HepG2 (cell line): ENCODE results near the gene NELFCD.

Source experiments
- EZH2 ChIP-seq: conservative IDR thresholded peaks from 2 replicates; pipeline ENCODE4 v1.6.1; 2012; ENCODE audit warnings: mild to moderate bottlenecking, low read depth, low read length, moderate library complexity
- NPAS2 ChIP-seq: sonication (generic); formaldehyde crosslinking; IDR thresholded peaks from 2 replicates; pipeline ENCODE4 v1.8.0; 2022; ENCODE audit warnings: mild to moderate bottlenecking, missing genetic modification reagents, borderline replicate concordance
- PAX8 ChIP-seq: sonication (generic); formaldehyde crosslinking; IDR thresholded peaks from 2 replicates; pipeline ENCODE4 v1.8.0; 2022; ENCODE audit warnings: mild to moderate bottlenecking, missing genetic modification reagents, borderline replicate concordance
- SMARCE1 ChIP-seq: fragments of 450-650 bp; IDR thresholded peaks from 2 replicates; pipeline ENCODE4 v1.6.1; 2017; ENCODE audit warnings: borderline replicate concordance
- TBX2 ChIP-seq: sonication (generic); formaldehyde crosslinking; IDR thresholded peaks from 2 replicates; pipeline ENCODE4 v1.5.0; 2020; ENCODE audit warnings: missing genetic modification reagents, mild to moderate bottlenecking, borderline replicate concordance
- ZNF138 ChIP-seq: sonication (generic); formaldehyde crosslinking; IDR thresholded peaks from 2 replicates; pipeline ENCODE4 v1.5.0; 2020; ENCODE audit warnings: mild to moderate bottlenecking, low read depth, missing genetic modification reagents
- ZNF326 ChIP-seq: sonication (generic); formaldehyde crosslinking; IDR thresholded peaks from 2 replicates; pipeline ENCODE4 v1.4.0; 2020; ENCODE audit warnings: missing genetic modification reagents, borderline replicate concordance
- ZNF670 ChIP-seq: sonication (generic); formaldehyde crosslinking; IDR thresholded peaks from 2 replicates; pipeline ENCODE4 v1.8.0; 2022; ENCODE audit warnings: mild to moderate bottlenecking, missing genetic modification reagents, borderline replicate concordance
- TF ChIP-seq, protein P1 (sequence below): IDR thresholded peaks from 2 replicates; pipeline ENCODE4 v1.6.1; 2016
- TF ChIP-seq, protein P2 (sequence below): sonication (generic); formaldehyde crosslinking; IDR thresholded peaks from 2 replicates; pipeline ENCODE4 v1.5.0; 2020; ENCODE audit warnings: mild to moderate bottlenecking, missing genetic modification reagents, moderate library complexity
- TF ChIP-seq, protein P3 (sequence below): sonication (generic); formaldehyde crosslinking; IDR thresholded peaks from 2 replicates; pipeline ENCODE4 v1.5.0; 2020; ENCODE audit warnings: missing genetic modification reagents
- TF ChIP-seq, protein P4 (sequence below): sonication (generic); formaldehyde crosslinking; IDR thresholded peaks from 2 replicates; pipeline ENCODE4 v1.4.0; 2020; ENCODE audit warnings: missing genetic modification reagents
- TF ChIP-seq, protein P5 (sequence below): sonication (generic); formaldehyde crosslinking; IDR thresholded peaks from 2 replicates; pipeline ENCODE4 v1.4.0; 2020; ENCODE audit warnings: mild to moderate bottlenecking, missing genetic modification reagents

- peak; percentile 90 for TF ChIP-seq ZNF326 (CRISPR knock-in tag)
- TF ChIP-seq SMARCE1 = no peak
- TF ChIP-seq TBX2 = peak; percentile 94; the same call in 1 of the 2 replicates
- TF ChIP-seq, protein P1, sequence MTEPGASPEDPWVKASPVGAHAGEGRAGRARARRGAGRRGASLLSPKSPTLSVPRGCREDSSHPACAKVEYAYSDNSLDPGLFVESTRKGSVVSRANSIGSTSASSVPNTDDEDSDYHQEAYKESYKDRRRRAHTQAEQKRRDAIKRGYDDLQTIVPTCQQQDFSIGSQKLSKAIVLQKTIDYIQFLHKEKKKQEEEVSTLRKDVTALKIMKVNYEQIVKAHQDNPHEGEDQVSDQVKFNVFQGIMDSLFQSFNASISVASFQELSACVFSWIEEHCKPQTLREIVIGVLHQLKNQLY = peak; percentile 12; the same call in 1 of the 2 replicates
- peak; percentile 88; the same call in 1 of the 2 replicates for TF ChIP-seq ZNF670 (CRISPR knock-in tag)
- TF ChIP-seq, protein P2, sequence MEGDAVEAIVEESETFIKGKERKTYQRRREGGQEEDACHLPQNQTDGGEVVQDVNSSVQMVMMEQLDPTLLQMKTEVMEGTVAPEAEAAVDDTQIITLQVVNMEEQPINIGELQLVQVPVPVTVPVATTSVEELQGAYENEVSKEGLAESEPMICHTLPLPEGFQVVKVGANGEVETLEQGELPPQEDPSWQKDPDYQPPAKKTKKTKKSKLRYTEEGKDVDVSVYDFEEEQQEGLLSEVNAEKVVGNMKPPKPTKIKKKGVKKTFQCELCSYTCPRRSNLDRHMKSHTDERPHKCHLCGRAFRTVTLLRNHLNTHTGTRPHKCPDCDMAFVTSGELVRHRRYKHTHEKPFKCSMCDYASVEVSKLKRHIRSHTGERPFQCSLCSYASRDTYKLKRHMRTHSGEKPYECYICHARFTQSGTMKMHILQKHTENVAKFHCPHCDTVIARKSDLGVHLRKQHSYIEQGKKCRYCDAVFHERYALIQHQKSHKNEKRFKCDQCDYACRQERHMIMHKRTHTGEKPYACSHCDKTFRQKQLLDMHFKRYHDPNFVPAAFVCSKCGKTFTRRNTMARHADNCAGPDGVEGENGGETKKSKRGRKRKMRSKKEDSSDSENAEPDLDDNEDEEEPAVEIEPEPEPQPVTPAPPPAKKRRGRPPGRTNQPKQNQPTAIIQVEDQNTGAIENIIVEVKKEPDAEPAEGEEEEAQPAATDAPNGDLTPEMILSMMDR (CRISPR knock-in tag) = peak; percentile 21; the same call in 1 of the 2 replicates
- no peak; the same call in 1 of the 2 replicates for TF ChIP-seq PAX8 (CRISPR knock-in tag)
- TF ChIP-seq EZH2 = no peak
- TF ChIP-seq NPAS2 (CRISPR knock-in tag) = no peak; the same call in 1 of the 2 replicates
- peak; percentile 51 for TF ChIP-seq ZNF138
- TF ChIP-seq, protein P3, sequence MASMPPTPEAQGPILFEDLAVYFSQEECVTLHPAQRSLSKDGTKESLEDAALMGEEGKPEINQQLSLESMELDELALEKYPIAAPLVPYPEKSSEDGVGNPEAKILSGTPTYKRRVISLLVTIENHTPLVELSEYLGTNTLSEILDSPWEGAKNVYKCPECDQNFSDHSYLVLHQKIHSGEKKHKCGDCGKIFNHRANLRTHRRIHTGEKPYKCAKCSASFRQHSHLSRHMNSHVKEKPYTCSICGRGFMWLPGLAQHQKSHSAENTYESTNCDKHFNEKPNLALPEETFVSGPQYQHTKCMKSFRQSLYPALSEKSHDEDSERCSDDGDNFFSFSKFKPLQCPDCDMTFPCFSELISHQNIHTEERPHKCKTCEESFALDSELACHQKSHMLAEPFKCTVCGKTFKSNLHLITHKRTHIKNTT (CRISPR knock-in tag) = no peak
- TF ChIP-seq, protein P4, sequence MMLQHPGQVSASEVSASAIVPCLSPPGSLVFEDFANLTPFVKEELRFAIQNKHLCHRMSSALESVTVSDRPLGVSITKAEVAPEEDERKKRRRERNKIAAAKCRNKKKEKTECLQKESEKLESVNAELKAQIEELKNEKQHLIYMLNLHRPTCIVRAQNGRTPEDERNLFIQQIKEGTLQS (CRISPR knock-in tag) = peak; percentile 71
- TF ChIP-seq, protein P5, sequence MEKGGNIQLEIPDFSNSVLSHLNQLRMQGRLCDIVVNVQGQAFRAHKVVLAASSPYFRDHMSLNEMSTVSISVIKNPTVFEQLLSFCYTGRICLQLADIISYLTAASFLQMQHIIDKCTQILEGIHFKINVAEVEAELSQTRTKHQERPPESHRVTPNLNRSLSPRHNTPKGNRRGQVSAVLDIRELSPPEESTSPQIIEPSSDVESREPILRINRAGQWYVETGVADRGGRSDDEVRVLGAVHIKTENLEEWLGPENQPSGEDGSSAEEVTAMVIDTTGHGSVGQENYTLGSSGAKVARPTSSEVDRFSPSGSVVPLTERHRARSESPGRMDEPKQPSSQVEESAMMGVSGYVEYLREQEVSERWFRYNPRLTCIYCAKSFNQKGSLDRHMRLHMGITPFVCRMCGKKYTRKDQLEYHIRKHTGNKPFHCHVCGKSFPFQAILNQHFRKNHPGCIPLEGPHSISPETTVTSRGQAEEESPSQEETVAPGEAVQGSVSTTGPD = peak; percentile 55; the same call in 1 of the 2 replicates
These were observed 51.1 kb downstream of the NELFCD start, which contains the start of gene ATP5F1E for GRCh38 chr20:59032023-59032712.
